ENCODE results near the gene SLC9A5.

SLC9A5 gene

GRCh38 chr16:67248401-67249177, at the start of gene SLC9A5:
TSS of gene SLC9A5 (plus strand) at chr16:67248979. CDS start at chr16:67249015, 36 bp downstream.
- H3K27me3 ChIP-seq (ENCODE audit: control insufficient read depth, insufficient read depth, low read length): peaks cover 32% of the 10 kb centered on the region
- peak within 1 kb of the TSS; percentile 59 for H3K9ac ChIP-seq (ENCODE audit: low read length)
- H3K27ac ChIP-seq (ENCODE audit: low read depth, low read length): no peak within 1 kb of the TSS
- H3K4me1 ChIP-seq (ENCODE audit: control insufficient read depth, insufficient read depth, low read length): peaks cover 38% of the 10 kb centered on the region
- H3K9me3 ChIP-seq (ENCODE audit: control insufficient read depth, insufficient read depth, low read depth, low read length): no peaks in the 10 kb centered on the region
- no peaks in the 10 kb centered on the region for H3K36me3 ChIP-seq (ENCODE audit: control insufficient read depth, insufficient read depth, low read length)
- peak within 1 kb of the TSS; percentile 65 for H3K4me3 ChIP-seq (ENCODE audit: low read depth, low read length)

DNA sequence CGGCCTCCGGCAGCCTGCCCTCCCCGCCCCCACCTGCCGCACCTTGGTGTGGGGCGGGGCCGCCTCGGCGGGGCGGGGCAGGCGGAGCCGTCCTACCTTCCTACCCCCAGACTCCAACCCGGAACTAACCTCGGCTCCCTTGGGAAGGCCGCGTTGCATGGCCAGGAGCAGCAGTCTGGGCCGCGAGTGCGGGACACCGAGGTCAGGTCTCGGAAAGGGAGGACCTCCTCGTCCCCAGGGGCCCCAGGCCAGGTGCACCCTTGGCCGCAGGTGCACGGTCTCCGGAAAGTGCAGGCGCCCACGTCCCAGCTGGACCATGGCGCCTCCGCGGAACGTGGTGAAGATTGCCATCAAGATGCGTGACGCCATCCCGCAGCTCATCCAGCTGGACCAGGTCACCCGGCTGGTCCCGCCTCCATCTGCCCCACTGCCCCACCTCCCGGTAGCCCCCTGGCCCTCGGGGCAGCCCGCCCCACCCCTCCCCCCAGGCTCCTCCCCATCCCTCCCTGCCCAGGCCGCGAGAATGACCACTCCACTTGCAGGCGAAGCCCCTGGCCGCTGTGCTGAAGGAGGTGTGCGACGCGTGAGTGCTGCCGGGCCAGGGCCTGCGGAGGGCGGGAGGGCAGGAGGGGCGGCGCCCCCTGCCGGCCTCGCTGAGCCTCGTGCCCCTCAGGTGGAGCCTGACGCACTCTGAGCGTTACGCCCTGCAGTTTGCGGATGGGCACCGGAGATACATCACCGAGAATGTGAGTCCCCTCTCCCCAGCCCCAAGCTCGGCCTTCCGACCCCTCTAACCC, 49.6 kb upstream of the SLC9A5 start, which contains the start of gene ELMO3:
ELMO3 (plus strand) TSS at position 121 of the 797 bp plus-strand sequence; CDS start at position 317, 196 bp downstream.
- Histone ChIP-seq H3K4me3 (ENCODE audit: low read depth, low read length) (peak within 1 kb of the TSS; percentile 92), H3K27me3 (ENCODE audit: control insufficient read depth, insufficient read depth, low read length) (no peaks in the 10 kb centered on the region), H3K9me3 (ENCODE audit: control insufficient read depth, insufficient read depth, low read depth, low read length) (no peaks in the 10 kb centered on the region), H3K27ac (ENCODE audit: low read depth, low read length) (no peak within 1 kb of the TSS; the same call in 1 of the 2 replicates), H3K4me1 (ENCODE audit: control insufficient read depth, insufficient read depth, low read length) (peaks cover 4% of the 10 kb centered on the region; the same call in 1 of the 2 replicates), H3K9ac (ENCODE audit: low read length) (peak within 1 kb of the TSS; percentile 76), H3K36me3 (ENCODE audit: control insufficient read depth, insufficient read depth, low read length) (peaks cover 70% of the 10 kb centered on the region)

DNA sequence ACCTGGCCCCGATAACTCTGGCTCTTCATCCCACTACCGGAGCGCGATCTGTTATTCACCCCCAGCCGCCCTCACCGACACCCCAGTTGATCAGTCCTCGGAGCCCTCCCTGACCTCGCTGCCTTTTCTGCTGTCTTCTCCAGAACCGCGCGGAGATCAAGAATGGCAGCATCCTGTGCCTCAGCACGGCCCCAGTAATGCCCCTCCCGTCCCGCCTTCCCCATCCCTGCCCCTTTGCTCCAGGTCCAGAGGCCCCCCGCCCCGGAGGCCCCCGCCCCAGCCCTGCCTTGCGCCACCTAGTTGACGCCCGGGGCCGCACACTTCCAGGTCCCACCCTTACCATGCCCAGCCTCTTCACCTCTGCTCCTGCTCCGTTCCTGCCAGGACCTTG, 49.0 kb upstream of the SLC9A5 start:
- Histone ChIP-seq H3K36me3 (ENCODE audit: control insufficient read depth, insufficient read depth, low read length) (peaks cover 64% of the 10 kb centered on the region), H3K4me1 (ENCODE audit: control insufficient read depth, insufficient read depth, low read length) (peaks cover 4% of the 10 kb centered on the region; the same call in 1 of the 2 replicates), H3K9ac (ENCODE audit: low read length) (no peak overlapping the region), H3K27me3 (ENCODE audit: control insufficient read depth, insufficient read depth, low read length) (no peaks in the 10 kb centered on the region), H3K4me3 (ENCODE audit: low read depth, low read length) (peak overlapping the region; percentile 92), H3K27ac (ENCODE audit: low read depth, low read length) (no peak overlapping the region), H3K9me3 (ENCODE audit: control insufficient read depth, insufficient read depth, low read depth, low read length) (no peaks in the 10 kb centered on the region)

DNA sequence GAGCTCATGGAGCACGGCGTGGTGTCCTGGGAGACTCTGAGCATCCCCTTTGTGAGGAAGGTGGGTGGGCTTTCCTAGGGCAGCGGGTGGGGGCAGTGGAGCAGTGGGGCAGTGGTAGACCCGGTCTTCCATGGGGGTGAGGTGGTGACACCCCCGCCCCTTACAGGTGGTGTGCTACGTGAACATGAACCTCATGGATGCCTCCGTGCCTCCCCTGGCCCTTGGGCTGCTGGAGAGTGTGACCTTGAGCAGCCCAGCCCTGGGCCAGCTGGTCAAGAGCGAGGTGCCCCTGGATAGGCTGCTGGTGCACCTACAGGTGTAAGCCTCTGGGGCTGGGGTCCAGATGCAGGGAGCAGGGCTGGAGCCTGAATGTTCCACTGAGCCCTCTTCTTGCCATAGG, 48.3 kb upstream of the SLC9A5 start:
- H3K9ac ChIP-seq (ENCODE audit: low read length): no peak overlapping the region
- H3K4me1 ChIP-seq (ENCODE audit: control insufficient read depth, insufficient read depth, low read length): peaks cover 4% of the 10 kb centered on the region; the same call in 1 of the 2 replicates
- no peak overlapping the region for H3K4me3 ChIP-seq (ENCODE audit: low read depth, low read length)
- no peak overlapping the region for H3K27ac ChIP-seq (ENCODE audit: low read depth, low read length)
- H3K9me3 ChIP-seq (ENCODE audit: control insufficient read depth, insufficient read depth, low read depth, low read length): no peaks in the 10 kb centered on the region
- peaks cover 57% of the 10 kb centered on the region for H3K36me3 ChIP-seq (ENCODE audit: control insufficient read depth, insufficient read depth, low read length)
- H3K27me3 ChIP-seq (ENCODE audit: control insufficient read depth, insufficient read depth, low read length): no peaks in the 10 kb centered on the region

GRCh38 chr16:67201411-67202345, 47.1 kb upstream of the SLC9A5 start:
- H3K27ac ChIP-seq (ENCODE audit: low read depth, low read length): no peak overlapping the region
- no peak overlapping the region for H3K4me3 ChIP-seq (ENCODE audit: low read depth, low read length)
- H3K36me3 ChIP-seq (ENCODE audit: control insufficient read depth, insufficient read depth, low read length): peaks cover 45% of the 10 kb centered on the region
- H3K9me3 ChIP-seq (ENCODE audit: control insufficient read depth, insufficient read depth, low read depth, low read length): no peaks in the 10 kb centered on the region
- H3K4me1 ChIP-seq (ENCODE audit: control insufficient read depth, insufficient read depth, low read length): peaks cover 8% of the 10 kb centered on the region; the same call in 1 of the 2 replicates
- H3K9ac ChIP-seq (ENCODE audit: low read length): no peak overlapping the region
- H3K27me3 ChIP-seq (ENCODE audit: control insufficient read depth, insufficient read depth, low read length): no peaks in the 10 kb centered on the region

DNA sequence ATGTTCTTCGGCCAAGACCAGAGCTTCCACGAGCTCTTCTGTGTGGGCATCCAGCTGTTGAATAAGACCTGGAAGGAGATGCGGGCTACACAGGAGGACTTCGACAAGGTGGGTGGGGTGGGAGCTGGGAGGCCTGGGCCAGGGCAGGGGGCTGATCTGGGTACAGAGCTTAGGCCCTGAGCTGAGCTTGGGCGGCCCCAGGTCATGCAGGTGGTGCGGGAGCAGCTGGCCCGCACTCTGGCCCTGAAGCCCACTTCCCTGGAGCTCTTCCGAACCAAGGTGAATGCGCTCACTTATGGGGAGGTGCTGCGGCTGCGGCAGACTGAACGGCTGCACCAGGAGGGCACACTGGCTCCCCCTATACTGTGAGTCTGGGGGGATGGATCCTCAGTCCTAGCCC, 46.4 kb upstream of the SLC9A5 start:
- peaks cover 38% of the 10 kb centered on the region for H3K36me3 ChIP-seq (ENCODE audit: control insufficient read depth, insufficient read depth, low read length)
- H3K4me3 ChIP-seq (ENCODE audit: low read depth, low read length): no peak overlapping the region

DNA sequence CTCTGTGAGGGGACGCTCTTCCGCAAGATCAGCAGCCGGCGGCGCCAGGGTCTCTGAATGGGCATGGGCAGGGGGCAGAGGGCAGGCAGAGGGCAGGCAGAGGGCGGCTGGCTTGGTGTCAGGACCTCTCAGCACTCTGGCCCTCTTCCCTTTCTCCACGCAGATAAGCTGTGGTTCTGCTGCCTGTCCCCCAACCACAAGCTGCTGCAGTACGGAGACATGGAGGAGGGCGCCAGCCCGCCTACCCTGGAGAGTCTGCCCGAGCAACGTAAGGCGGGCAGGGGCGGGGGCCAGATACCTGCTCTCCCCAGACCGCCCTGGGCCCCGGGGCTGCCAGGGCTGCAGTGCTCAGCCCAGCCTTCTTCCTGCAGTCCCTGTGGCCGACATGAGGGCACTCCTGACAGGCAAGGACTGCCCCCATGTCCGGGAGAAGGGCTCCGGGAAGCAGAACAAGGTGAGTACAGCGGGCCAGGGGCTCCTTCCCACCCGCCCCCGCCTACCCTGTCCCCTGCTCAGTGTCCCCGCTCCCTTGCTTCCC, 45.8 kb upstream of the SLC9A5 start:
- no peaks in the 10 kb centered on the region for H3K9me3 ChIP-seq (ENCODE audit: control insufficient read depth, insufficient read depth, low read depth, low read length)
- peaks cover 32% of the 10 kb centered on the region for H3K36me3 ChIP-seq (ENCODE audit: control insufficient read depth, insufficient read depth, low read length)
- no peak overlapping the region for H3K4me3 ChIP-seq (ENCODE audit: low read depth, low read length)
- no peak overlapping the region for H3K27ac ChIP-seq (ENCODE audit: low read depth, low read length)
- H3K4me1 ChIP-seq (ENCODE audit: control insufficient read depth, insufficient read depth, low read length): peaks cover 17% of the 10 kb centered on the region
- no peaks in the 10 kb centered on the region for H3K27me3 ChIP-seq (ENCODE audit: control insufficient read depth, insufficient read depth, low read length)
- no peak overlapping the region for H3K9ac ChIP-seq (ENCODE audit: low read length)

More for the DNA sequence above, 46.4 kb upstream of the SLC9A5 start:
- Histone ChIP-seq H3K27me3 (ENCODE audit: control insufficient read depth, insufficient read depth, low read length) (no peaks in the 10 kb centered on the region), H3K9ac (ENCODE audit: low read length) (no peak overlapping the region), H3K4me1 (ENCODE audit: control insufficient read depth, insufficient read depth, low read length) (peaks cover 15% of the 10 kb centered on the region), H3K9me3 (ENCODE audit: control insufficient read depth, insufficient read depth, low read depth, low read length) (no peaks in the 10 kb centered on the region), H3K27ac (ENCODE audit: low read depth, low read length) (no peak overlapping the region)

- no peak overlapping the region for H3K9ac ChIP-seq (ENCODE audit: low read length)
- no peaks in the 10 kb centered on the region for H3K27me3 ChIP-seq (ENCODE audit: control insufficient read depth, insufficient read depth, low read length)
- no peak overlapping the region for H3K27ac ChIP-seq (ENCODE audit: low read depth, low read length)
- H3K9me3 ChIP-seq (ENCODE audit: control insufficient read depth, insufficient read depth, low read depth, low read length): no peaks in the 10 kb centered on the region
- H3K4me1 ChIP-seq (ENCODE audit: control insufficient read depth, insufficient read depth, low read length): peaks cover 13% of the 10 kb centered on the region
- peaks cover 30% of the 10 kb centered on the region for H3K36me3 ChIP-seq (ENCODE audit: control insufficient read depth, insufficient read depth, low read length)
- H3K4me3 ChIP-seq (ENCODE audit: low read depth, low read length): no peak overlapping the region
Observed at GRCh38 chr16:67204076-67204475, 44.7 kb upstream of the SLC9A5 start.

DNA sequence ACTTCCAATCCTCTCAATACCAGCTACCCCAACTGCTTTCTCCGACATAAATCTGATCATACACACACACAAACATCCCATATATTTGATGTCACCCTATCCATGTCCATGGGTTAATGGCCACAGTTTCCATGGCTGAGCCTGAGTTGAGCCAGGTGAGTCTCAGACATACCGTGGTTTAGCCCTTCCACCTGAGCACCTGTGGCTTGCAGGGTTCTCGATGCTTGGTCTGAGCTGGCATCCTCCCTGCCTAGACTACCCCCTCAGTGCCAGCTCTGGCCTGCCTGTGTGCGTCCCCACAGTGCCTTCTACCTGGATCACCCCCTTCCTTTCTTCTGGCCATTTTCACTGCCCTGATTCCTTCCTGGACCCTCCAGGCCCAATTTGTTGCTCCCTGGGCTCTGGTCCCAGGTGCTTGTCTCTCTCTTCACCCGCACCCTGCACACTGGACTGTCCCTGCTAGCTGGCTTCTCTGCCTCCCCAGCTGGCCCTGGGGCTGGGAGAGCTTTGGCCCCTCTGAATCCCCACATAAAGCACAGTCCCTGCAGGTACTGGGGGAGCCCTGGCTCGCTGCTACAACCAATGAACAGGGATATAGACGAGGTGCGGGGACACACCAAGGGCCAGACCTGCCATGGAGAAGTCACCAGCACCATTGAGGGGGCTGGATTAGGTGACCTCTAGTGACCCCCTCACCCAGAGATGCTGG, 42.5 kb upstream of the SLC9A5 start:
- Histone ChIP-seq H3K9ac (ENCODE audit: low read length) (no peak overlapping the region), H3K27me3 (ENCODE audit: control insufficient read depth, insufficient read depth, low read length) (no peaks in the 10 kb centered on the region), H3K9me3 (ENCODE audit: control insufficient read depth, insufficient read depth, low read depth, low read length) (no peaks in the 10 kb centered on the region), H3K27ac (ENCODE audit: low read depth, low read length) (no peak overlapping the region), H3K4me1 (ENCODE audit: control insufficient read depth, insufficient read depth, low read length) (peaks cover 13% of the 10 kb centered on the region), H3K36me3 (ENCODE audit: control insufficient read depth, insufficient read depth, low read length) (peaks cover 28% of the 10 kb centered on the region), H3K4me3 (ENCODE audit: low read depth, low read length) (no peak overlapping the region)

DNA sequence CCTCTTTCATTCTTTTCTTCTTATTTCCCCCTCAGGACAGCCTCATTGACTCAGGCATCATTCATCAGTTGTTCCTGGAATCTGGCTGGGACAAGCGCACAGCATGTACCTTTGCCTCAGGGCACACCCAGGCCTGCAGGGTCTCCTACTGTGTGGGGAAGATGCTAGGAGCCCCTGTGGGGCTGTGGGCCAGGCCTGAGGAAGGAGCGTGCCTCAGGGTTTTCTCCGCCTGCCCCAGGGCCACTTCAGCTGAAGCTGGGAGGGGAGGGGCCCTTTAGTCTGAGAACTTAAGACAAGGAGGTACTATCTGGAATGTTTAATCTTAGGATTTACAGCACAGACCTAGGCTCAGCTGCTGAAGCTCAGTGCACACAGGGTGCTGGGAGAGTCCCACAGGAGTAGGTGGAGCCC, 41.9 kb upstream of the SLC9A5 start:
- H3K27ac ChIP-seq (ENCODE audit: low read depth, low read length): no peak overlapping the region
- peaks cover 13% of the 10 kb centered on the region for H3K4me1 ChIP-seq (ENCODE audit: control insufficient read depth, insufficient read depth, low read length)
- no peak overlapping the region for H3K4me3 ChIP-seq (ENCODE audit: low read depth, low read length)
- H3K27me3 ChIP-seq (ENCODE audit: control insufficient read depth, insufficient read depth, low read length): no peaks in the 10 kb centered on the region
- H3K36me3 ChIP-seq (ENCODE audit: control insufficient read depth, insufficient read depth, low read length): peaks cover 22% of the 10 kb centered on the region
- no peaks in the 10 kb centered on the region for H3K9me3 ChIP-seq (ENCODE audit: control insufficient read depth, insufficient read depth, low read depth, low read length)
- peak overlapping the region; percentile 37 for H3K9ac ChIP-seq (ENCODE audit: low read length)
